BE2C (cell line): ENCODE measurements around the gene GPC1.
A peak's percentile ranks its signal among the peaks of the same experiment; 100 is the strongest.

Experiments used
- DNase-seq: peaks from one replicate; pipeline ENCODE4 v3.0.0-alpha.2; 2020
- H3K27me3 ChIP-seq: fragments of 250-450 bp; sonication (Bioruptor Pico); 2 replicates; pipeline ENCODE4 v1.5.1; 2020; ENCODE audit warnings: mild to moderate bottlenecking
- H3K36me3 ChIP-seq: fragments of 250-450 bp; sonication (Bioruptor Pico); 2 replicates; pipeline ENCODE4 v1.5.1; 2020; ENCODE audit warnings: mild to moderate bottlenecking
- H3K4me1 ChIP-seq: fragments of 250-450 bp; sonication (Bioruptor Pico); 2 replicates; pipeline ENCODE4 v1.5.1; 2020
- H3K4me3 ChIP-seq: 2 replicates; pipeline ENCODE4 v1.5.1; 2011; ENCODE audit warnings: low read depth, low read length
- H3K9me3 ChIP-seq: fragments of 250-450 bp; sonication (Bioruptor Pico); 2 replicates; pipeline ENCODE4 v1.5.1; 2020
- CTCF ChIP-seq: IDR thresholded peaks from 2 replicates; pipeline ENCODE4 v1.5.1; 2012; ENCODE audit warnings: mild to moderate bottlenecking, low read depth, low read length

The GPC1 gene

GRCh38 chr2:240465765-240466578 is 30.5 kb downstream of the GPC1 start:
- Histone ChIP-seq H3K4me3 (no peak overlapping the region), H3K36me3 (no peaks in the 10 kb centered on the region; the same call in 1 of the 2 replicates), H3K27me3 (no peaks in the 10 kb centered on the region), H3K4me1 (peaks cover 3% of the 10 kb centered on the region), H3K9me3 (no peaks in the 10 kb centered on the region)
- TF ChIP-seq CTCF: no peak
- DNase-seq: peak; percentile 11

DNA sequence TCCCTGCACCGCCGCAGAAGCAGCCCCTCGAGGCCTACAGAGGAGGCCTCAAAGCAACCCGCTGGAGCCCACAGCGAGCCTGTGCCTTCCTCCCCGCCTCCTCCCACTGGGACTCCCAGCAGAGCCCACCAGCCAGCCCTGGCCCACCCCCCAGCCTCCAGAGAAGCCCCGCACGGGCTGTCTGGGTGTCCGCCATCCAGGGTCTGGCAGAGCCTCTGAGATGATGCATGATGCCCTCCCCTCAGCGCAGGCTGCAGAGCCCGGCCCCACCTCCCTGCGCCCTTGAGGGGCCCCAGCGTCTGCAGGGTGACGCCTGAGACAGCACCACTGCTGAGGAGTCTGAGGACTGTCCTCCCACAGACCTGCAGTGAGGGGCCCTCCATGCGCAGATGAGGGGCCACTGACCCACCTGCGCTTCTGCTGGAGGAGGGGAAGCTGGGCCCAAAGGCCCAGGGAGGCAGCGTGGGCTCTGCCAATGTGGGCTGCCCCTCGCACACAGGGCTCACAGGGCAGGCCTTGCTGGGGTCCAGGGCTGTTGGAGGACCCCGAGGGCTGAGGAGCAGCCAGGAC is 31.2 kb downstream of the GPC1 start:
- H3K4me1 ChIP-seq: peaks cover 3% of the 10 kb centered on the region

DNA sequence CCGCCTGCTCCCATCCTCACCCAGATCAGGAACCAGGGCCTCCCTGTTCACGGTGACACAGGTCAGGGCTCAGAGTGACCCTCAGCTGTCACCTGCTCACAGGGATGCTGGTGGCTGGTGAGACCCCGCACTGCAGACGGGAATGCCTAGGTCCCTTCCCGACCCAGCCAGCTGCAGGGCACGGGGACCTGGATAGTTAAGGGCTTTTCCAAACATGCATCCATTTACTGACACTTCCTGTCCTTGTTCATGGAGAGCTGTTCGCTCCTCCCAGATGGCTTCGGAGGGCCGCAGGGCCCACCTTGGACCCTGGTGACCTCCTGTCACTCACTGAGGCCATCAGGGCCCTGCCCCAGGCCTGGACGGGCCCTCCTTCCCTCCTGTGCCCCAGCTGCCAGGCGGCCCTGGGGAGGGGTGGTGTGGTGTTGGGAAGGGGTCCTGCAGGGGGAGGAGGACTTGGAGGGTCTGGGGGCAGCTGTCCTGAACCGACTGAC is 31.7 kb downstream of the GPC1 start:
- Histone ChIP-seq H3K36me3 (no peaks in the 10 kb centered on the region; the same call in 1 of the 2 replicates), H3K9me3 (no peaks in the 10 kb centered on the region), H3K4me1 (peaks cover 3% of the 10 kb centered on the region), H3K4me3 (no peak overlapping the region), H3K27me3 (no peaks in the 10 kb centered on the region)
- TF ChIP-seq CTCF: no peak
- DNase-seq: peak; percentile 6

More for the DNA sequence above, 31.2 kb downstream of the GPC1 start:
- no peak for TF ChIP-seq CTCF
- no peaks in the 10 kb centered on the region for H3K27me3 ChIP-seq
- no peaks in the 10 kb centered on the region for H3K9me3 ChIP-seq
- no peak overlapping the region for H3K4me3 ChIP-seq
- no peaks in the 10 kb centered on the region; the same call in 1 of the 2 replicates for H3K36me3 ChIP-seq
- peak; percentile 33 for DNase-seq

DNA sequence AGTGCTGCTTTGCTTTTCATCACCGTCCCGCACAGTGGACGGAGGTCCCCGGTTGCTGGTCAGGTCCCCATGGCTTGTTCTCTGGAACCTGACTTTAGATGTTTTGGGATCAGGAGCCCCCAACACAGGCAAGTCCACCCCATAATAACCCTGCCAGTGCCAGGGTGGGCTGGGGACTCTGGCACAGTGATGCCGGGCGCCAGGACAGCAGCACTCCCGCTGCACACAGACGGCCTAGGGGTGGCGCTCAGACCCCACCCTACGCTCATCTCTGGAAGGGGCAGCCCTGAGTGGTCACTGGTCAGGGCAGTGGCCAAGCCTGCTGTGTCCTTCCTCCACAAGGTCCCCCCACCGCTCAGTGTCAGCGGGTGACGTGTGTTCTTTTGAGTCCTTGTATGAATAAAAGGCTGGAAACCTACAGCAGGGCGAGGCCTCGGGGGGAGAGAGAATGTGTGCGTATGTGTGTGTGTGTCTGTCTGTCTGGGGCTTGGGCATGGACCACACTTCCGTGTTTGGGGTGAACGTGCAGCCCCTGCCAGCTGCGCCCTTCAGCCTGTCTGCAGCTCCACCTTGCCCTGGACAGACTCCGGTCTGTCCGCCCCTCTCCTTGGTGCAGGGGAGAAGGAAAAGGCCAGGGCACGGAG is 32.3 kb downstream of the GPC1 start:
- no peaks in the 10 kb centered on the region; the same call in 1 of the 2 replicates for H3K36me3 ChIP-seq
- DNase-seq: peak; percentile 7
- H3K4me1 ChIP-seq: peaks cover 3% of the 10 kb centered on the region
- H3K4me3 ChIP-seq: no peak overlapping the region
- TF ChIP-seq CTCF: no peak
- no peaks in the 10 kb centered on the region for H3K27me3 ChIP-seq
- peaks cover 3% of the 10 kb centered on the region; the same call in 1 of the 2 replicates for H3K9me3 ChIP-seq

DNA sequence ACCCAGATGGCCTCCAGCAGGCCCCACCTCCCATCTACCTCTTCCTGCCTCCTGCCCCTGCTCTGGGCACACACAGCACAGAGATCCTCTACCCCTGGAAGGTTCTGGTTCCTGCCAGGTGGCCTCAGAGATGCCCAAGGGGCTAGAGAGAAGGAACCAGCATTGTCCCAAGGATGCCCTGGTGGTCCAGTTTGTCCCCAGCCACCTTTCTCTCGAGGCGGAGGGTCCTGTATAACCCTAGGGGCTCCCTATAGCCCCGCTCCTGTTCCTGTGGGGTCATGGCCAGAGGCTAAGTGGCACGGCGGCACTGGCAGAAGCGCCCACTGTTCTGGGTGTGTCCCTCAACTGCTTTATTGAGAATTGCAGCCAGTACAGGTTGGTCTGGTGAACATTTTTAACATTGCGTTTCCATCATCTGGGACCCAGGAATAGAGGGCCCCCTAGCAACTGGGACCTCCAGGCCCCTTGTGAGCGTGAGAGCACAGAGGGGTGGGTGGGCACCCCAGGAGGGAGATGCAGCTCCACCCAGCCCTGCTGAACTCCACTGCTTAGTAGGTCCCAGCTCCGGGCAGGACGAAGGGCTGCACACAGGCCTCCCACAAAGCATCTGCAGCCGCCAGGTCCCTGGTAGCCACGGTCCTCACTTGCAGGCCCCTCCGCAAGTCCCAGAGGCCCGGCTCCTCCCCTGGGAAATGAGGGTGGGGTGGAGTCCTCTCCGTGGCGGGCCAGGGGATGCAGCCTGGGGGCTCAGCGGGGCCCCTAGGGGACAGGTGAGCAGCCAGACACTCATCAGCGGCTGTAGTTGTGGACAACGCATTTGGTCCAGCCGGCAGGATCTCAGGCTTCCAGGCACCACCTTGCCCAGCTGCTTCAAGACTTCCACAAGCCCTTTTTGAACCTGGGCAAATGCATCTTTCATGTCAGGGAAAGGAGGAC is 33.1 kb downstream of the GPC1 start:
- no peaks in the 10 kb centered on the region for H3K27me3 ChIP-seq
- peaks cover 3% of the 10 kb centered on the region for H3K4me1 ChIP-seq
- no peak for TF ChIP-seq CTCF
- peak; percentile 37 for DNase-seq
- no peaks in the 10 kb centered on the region; the same call in 1 of the 2 replicates for H3K36me3 ChIP-seq
- no peak overlapping the region for H3K4me3 ChIP-seq
- peaks cover 3% of the 10 kb centered on the region; the same call in 1 of the 2 replicates for H3K9me3 ChIP-seq
